K562 treated with DMSO at 1 percent for 12 hours (cell line): ENCODE results near the gene PCDHA10. TPM values are rescaled to one million over a fixed set of nuclear protein-coding genes. Genes with fewer than 3 reads are reported as not detected.

Experiments
- total RNA-seq: library from RNA; unstranded; fragments of 300-600 nt; gene quantifications from 2 replicates; pipeline ENCODE4 v1.2.3, GENCODE V29; 2022; ENCODE audit not compliant: insufficient read depth

The PCDHA10 gene
- total RNA-seq, 1 experiment from 2014 or later, result not detected

Other genes starting within 250 kb of the PCDHA10 start
- gene CD14, start 222.7 kb upstream of the PCDHA10 start, total RNA-seq, result 0.75 and 1.0 TPM in 2 replicates
- gene TMCO6, start 216.4 kb upstream of the PCDHA10 start, total RNA-seq, result 13.5 and 15.1 TPM in 2 replicates
- 208 and 301 TPM in 2 replicates for gene NDUFA2, start 208.3 kb upstream of the PCDHA10 start, total RNA-seq
- gene IK, start 208.1 kb upstream of the PCDHA10 start, total RNA-seq, result 122 and 166 TPM in 2 replicates
- 26.9 and 42.6 TPM in 2 replicates for gene WDR55, start 191.0 kb upstream of the PCDHA10 start, total RNA-seq
- 1.4 and 2.0 TPM in 2 replicates for gene DND1, start 182.3 kb upstream of the PCDHA10 start, total RNA-seq
- gene HARS1, start 164.5 kb upstream of the PCDHA10 start, total RNA-seq, result 43.2 and 73.1 TPM in 2 replicates
- gene HARS2, start 164.4 kb upstream of the PCDHA10 start, total RNA-seq, result 15.7 and 21.4 TPM in 2 replicates
- gene ZMAT2, start 155.4 kb upstream of the PCDHA10 start, total RNA-seq, result 42.5 and 46.1 TPM in 2 replicates
- gene PCDHA1, start 69.8 kb upstream of the PCDHA10 start, total RNA-seq, result not detected in 2 replicates
- gene PCDHA2, start 61.0 kb upstream of the PCDHA10 start, total RNA-seq, result not detected in 2 replicates
- gene PCDHA3, start 54.8 kb upstream of the PCDHA10 start, total RNA-seq, result not detected in 2 replicates
- gene PCDHA4, start 48.8 kb upstream of the PCDHA10 start, total RNA-seq, result not detected in 2 replicates
- not detected in 2 replicates for gene PCDHA5, start 34.3 kb upstream of the PCDHA10 start, total RNA-seq
- not detected in 2 replicates for gene PCDHA6, start 27.9 kb upstream of the PCDHA10 start, total RNA-seq
- not detected in 2 replicates for gene PCDHA7, start 21.6 kb upstream of the PCDHA10 start, total RNA-seq
- gene PCDHA8, start 14.7 kb upstream of the PCDHA10 start, total RNA-seq, result not detected in 2 replicates
- gene PCDHA9, start 7.5 kb upstream of the PCDHA10 start, total RNA-seq, result not detected in 2 replicates
- not detected in 2 replicates for gene PCDHA11, start 13.1 kb downstream of the PCDHA10 start, total RNA-seq
- gene PCDHA12, start 19.4 kb downstream of the PCDHA10 start, total RNA-seq, result not detected in 2 replicates
- gene PCDHA13, start 26.2 kb downstream of the PCDHA10 start, total RNA-seq, result not detected in 2 replicates
- gene PCDHAC1, start 70.4 kb downstream of the PCDHA10 start, total RNA-seq, result not detected in 2 replicates
- not detected in 2 replicates for gene PCDHAC2, start 110.6 kb downstream of the PCDHA10 start, total RNA-seq
- gene PCDHB1, start 195.5 kb downstream of the PCDHA10 start, total RNA-seq, result not detected in 2 replicates
- gene PCDHB2, start 238.7 kb downstream of the PCDHA10 start, total RNA-seq, result 0.14 TPM in 1 of 2 replicates, not detected in the other
- gene PCDHB3, start 244.6 kb downstream of the PCDHA10 start, total RNA-seq, result not detected in 2 replicates